HL-60 (cell line): ENCODE measurements around the gene ENDOD1.

Source experiments
- DNase-seq, 2 experiments: peaks; one replicate each; pipeline ENCODE4 v3.0.0-alpha.2; 2010 to 2020; ENCODE audit warnings: low read depth in 1 of 2, low spot score in 1 of 2
- H3K27ac ChIP-seq: fragments of 250-450 bp; sonication (Bioruptor Pico); replicated peaks from 2 replicates; pipeline ENCODE4 v1.5.1; 2020; ENCODE audit warnings: mild to moderate bottlenecking, moderate library complexity
- H3K27me3 ChIP-seq: fragments of 250-450 bp; sonication (Bioruptor Pico); 2 replicates; pipeline ENCODE4 v1.5.1; 2021; ENCODE audit warnings: mild to moderate bottlenecking, moderate library complexity; ENCODE audit not compliant: insufficient read depth, poor library complexity, severe bottlenecking
- H3K4me3 ChIP-seq: replicated peaks from 2 replicates; pipeline ENCODE4 v1.5.1; 2011; ENCODE audit warnings: mild to moderate bottlenecking, control low read depth, low read length; ENCODE audit not compliant: insufficient read depth
- GABPA ChIP-seq: IDR thresholded peaks from 2 replicates; pipeline ENCODE4 v1.6.1; 2012; ENCODE audit warnings: low read depth
- POLR2AphosphoS5 ChIP-seq: IDR thresholded peaks from 2 replicates; pipeline ENCODE4 v1.6.1; 2012; ENCODE audit warnings: low read depth
- SPI1 ChIP-seq: IDR thresholded peaks from 2 replicates; pipeline ENCODE4 v1.6.1; 2012; ENCODE audit warnings: low read depth, mild to moderate bottlenecking, borderline replicate concordance
- TF ChIP-seq, protein P1 (sequence below): IDR thresholded peaks from one replicate; pipeline ENCODE4 v1.5.1; 2011; ENCODE audit warnings: low read length, control low read depth, inconsistent platforms; ENCODE audit not compliant: insufficient read depth
- TF ChIP-seq, protein P2 (sequence below): IDR thresholded peaks from 2 replicates; pipeline ENCODE4 v1.6.1; 2012; ENCODE audit warnings: low read depth; ENCODE audit not compliant: insufficient replicate concordance

Gene ENDOD1

DNA sequence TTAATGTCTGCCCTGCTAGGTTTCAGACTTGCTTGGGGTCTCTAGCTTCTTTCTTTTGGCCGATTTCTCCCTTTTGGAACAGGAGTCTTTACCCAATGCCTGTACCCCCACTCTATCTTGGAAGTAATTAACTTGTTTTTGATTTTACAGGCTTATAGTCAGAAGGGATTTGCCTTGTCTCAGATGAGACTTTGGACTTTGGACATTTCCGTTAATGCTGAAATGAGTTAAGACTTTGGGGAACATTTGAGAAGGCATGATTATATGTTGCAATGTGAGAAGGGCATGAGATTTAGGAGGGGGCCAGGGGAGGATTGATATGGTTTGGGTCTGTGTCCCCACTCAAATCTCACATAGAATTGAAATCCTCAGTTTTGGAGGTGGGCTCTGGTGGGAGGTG is 35.3 kb upstream of the ENDOD1 start:
- no peak for TF ChIP-seq GABPA
- TF ChIP-seq, protein P1, sequence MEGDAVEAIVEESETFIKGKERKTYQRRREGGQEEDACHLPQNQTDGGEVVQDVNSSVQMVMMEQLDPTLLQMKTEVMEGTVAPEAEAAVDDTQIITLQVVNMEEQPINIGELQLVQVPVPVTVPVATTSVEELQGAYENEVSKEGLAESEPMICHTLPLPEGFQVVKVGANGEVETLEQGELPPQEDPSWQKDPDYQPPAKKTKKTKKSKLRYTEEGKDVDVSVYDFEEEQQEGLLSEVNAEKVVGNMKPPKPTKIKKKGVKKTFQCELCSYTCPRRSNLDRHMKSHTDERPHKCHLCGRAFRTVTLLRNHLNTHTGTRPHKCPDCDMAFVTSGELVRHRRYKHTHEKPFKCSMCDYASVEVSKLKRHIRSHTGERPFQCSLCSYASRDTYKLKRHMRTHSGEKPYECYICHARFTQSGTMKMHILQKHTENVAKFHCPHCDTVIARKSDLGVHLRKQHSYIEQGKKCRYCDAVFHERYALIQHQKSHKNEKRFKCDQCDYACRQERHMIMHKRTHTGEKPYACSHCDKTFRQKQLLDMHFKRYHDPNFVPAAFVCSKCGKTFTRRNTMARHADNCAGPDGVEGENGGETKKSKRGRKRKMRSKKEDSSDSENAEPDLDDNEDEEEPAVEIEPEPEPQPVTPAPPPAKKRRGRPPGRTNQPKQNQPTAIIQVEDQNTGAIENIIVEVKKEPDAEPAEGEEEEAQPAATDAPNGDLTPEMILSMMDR = no peak
- TF ChIP-seq, protein P2, sequence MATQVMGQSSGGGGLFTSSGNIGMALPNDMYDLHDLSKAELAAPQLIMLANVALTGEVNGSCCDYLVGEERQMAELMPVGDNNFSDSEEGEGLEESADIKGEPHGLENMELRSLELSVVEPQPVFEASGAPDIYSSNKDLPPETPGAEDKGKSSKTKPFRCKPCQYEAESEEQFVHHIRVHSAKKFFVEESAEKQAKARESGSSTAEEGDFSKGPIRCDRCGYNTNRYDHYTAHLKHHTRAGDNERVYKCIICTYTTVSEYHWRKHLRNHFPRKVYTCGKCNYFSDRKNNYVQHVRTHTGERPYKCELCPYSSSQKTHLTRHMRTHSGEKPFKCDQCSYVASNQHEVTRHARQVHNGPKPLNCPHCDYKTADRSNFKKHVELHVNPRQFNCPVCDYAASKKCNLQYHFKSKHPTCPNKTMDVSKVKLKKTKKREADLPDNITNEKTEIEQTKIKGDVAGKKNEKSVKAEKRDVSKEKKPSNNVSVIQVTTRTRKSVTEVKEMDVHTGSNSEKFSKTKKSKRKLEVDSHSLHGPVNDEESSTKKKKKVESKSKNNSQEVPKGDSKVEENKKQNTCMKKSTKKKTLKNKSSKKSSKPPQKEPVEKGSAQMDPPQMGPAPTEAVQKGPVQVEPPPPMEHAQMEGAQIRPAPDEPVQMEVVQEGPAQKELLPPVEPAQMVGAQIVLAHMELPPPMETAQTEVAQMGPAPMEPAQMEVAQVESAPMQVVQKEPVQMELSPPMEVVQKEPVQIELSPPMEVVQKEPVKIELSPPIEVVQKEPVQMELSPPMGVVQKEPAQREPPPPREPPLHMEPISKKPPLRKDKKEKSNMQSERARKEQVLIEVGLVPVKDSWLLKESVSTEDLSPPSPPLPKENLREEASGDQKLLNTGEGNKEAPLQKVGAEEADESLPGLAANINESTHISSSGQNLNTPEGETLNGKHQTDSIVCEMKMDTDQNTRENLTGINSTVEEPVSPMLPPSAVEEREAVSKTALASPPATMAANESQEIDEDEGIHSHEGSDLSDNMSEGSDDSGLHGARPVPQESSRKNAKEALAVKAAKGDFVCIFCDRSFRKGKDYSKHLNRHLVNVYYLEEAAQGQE = no peak
- no peak for TF ChIP-seq POLR2AphosphoS5
- TF ChIP-seq SPI1 = no peak
- no peaks in the 10 kb centered on the region for H3K27me3 ChIP-seq
- H3K4me3 ChIP-seq = no peak overlapping the region
- H3K27ac ChIP-seq = no peak overlapping the region
- DNase-seq = no peak

- no peak for DNase-seq
- Histone ChIP-seq H3K27me3 (no peaks in the 10 kb centered on the region), H3K27ac (no peak overlapping the region), H3K4me3 (no peak overlapping the region)
- TF ChIP-seq, protein P2 = no peak
- TF ChIP-seq POLR2AphosphoS5 = no peak
- TF ChIP-seq, protein P1 = no peak
- TF ChIP-seq SPI1 = no peak
- no peak for TF ChIP-seq GABPA
These were observed 34.3 kb upstream of the ENDOD1 start for GRCh38 chr11:95055283-95055897.

- TF ChIP-seq POLR2AphosphoS5 (no peak), SPI1 (no peak), GABPA (no peak)
- TF ChIP-seq, protein P1 = no peak
- TF ChIP-seq, protein P2 = no peak
- H3K4me3 ChIP-seq = no peak overlapping the region
- no peak overlapping the region for H3K27ac ChIP-seq
- H3K27me3 ChIP-seq = no peaks in the 10 kb centered on the region
- DNase-seq = no peak
These were observed 31.7 kb upstream of the ENDOD1 start for GRCh38 chr11:95057959-95058358.
